K562 (cell line): ENCODE data around the gene NAP1L4.

Experiments
- ATF7 ChIP-seq: fragments of 450-650 bp; IDR thresholded peaks from 2 replicates; pipeline ENCODE4 v1.7.1; 2014; ENCODE audit warnings: mild to moderate bottlenecking, moderate library complexity
- CBX2 ChIP-seq: fragments of 200-600 bp; sonication (generic); IDR thresholded peaks from one replicate; pipeline ENCODE4 v1.6.1; 2012; ENCODE audit warnings: mild to moderate bottlenecking, low read length, inconsistent platforms; ENCODE audit not compliant: insufficient read depth, poor library complexity, severe bottlenecking
- NRF1 ChIP-seq, 2 experiments: fragments of 450-650 bp; IDR thresholded peaks in 1 of 2; conservative IDR thresholded peaks in 1 of 2; 2 replicates each; pipeline ENCODE4 v1.6.1; 2014; ENCODE audit warnings: mild to moderate bottlenecking in 2 of 2
- SAFB2 ChIP-seq: fragments of 200-400 bp; formaldehyde crosslinking; IDR thresholded peaks from 2 replicates; pipeline ENCODE4 v1.6.1; 2018; ENCODE audit warnings: borderline replicate concordance, low read length, low read depth, moderate library complexity; ENCODE audit not compliant: severe bottlenecking
- SMARCC2 ChIP-seq: fragments of 450-650 bp; IDR thresholded peaks from 2 replicates; pipeline ENCODE4 v1.6.1; 2017; ENCODE audit warnings: antibody characterized with exemption, moderate library complexity, mild to moderate bottlenecking, low read depth
- ZBTB7A ChIP-seq: IDR thresholded peaks from 2 replicates; pipeline ENCODE4 v1.6.1; 2011; ENCODE audit warnings: low read depth, mild to moderate bottlenecking, low read length, moderate library complexity, borderline replicate concordance; ENCODE audit not compliant: control insufficient read depth
- ZNF124 ChIP-seq: sonication (generic); formaldehyde crosslinking; IDR thresholded peaks from 2 replicates; pipeline ENCODE4 v1.8.1; 2022; ENCODE audit warnings: missing genetic modification reagents
- TF ChIP-seq, protein P1 (sequence below): sonication (generic); formaldehyde crosslinking; IDR thresholded peaks from 2 replicates; pipeline ENCODE4 v1.8.1; 2022; ENCODE audit warnings: missing genetic modification reagents
- TF ChIP-seq, protein P2 (sequence below), 3 experiments: IDR thresholded peaks in 2 of 3; conservative IDR thresholded peaks in 1 of 3; 2 replicates each; pipeline ENCODE4 v1.5.1; 2011 to 2012; ENCODE audit warnings: low read length in 3 of 3, mild to moderate bottlenecking in 3 of 3, control low read depth in 2 of 3, improper control_type of control experiment in 1 of 3, inconsistent platforms in 1 of 3, low read depth in 1 of 3, mixed read lengths in 1 of 3, moderate library complexity in 1 of 3; ENCODE audit not compliant: insufficient read depth in 2 of 3
- TF ChIP-seq, protein P3 (sequence below), 2 experiments: IDR thresholded peaks; 2 replicates each; pipeline ENCODE4 v1.6.1; 2011; ENCODE audit warnings: borderline replicate concordance in 1 of 2, control low read depth in 1 of 2, low read depth in 1 of 2, low read length in 1 of 2, mild to moderate bottlenecking in 1 of 2, mixed read lengths in 1 of 2, moderate library complexity in 1 of 2; ENCODE audit not compliant: insufficient read depth in 1 of 2, insufficient read length in 1 of 2, poor library complexity in 1 of 2, severe bottlenecking in 1 of 2; ENCODE audit errors: extremely low read depth in 1 of 2

DNA sequence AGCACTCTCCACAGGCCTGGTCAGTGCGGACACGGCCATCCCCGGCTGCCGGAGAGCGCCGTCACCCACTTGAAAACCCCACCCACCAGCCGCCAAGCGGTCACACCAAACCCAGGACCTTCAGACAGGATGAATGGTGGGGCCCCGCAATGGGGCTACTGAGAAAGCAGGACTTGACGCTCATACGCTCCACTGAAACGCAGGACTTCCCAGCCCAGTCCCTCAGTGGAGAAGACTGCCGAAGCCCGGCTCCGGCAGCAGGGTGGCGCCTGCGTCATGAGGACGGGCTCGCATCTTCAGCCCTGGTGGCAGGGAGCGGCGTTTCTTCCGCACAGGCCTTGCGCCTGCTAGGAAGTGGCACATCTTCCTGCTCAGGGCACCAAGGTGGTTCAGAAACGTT, 47.6 kb downstream of the NAP1L4 start:
- TF ChIP-seq ZNF124 (CRISPR knock-in tag), result no peak
- no peak for TF ChIP-seq ZBTB7A
- TF ChIP-seq, protein P1, sequence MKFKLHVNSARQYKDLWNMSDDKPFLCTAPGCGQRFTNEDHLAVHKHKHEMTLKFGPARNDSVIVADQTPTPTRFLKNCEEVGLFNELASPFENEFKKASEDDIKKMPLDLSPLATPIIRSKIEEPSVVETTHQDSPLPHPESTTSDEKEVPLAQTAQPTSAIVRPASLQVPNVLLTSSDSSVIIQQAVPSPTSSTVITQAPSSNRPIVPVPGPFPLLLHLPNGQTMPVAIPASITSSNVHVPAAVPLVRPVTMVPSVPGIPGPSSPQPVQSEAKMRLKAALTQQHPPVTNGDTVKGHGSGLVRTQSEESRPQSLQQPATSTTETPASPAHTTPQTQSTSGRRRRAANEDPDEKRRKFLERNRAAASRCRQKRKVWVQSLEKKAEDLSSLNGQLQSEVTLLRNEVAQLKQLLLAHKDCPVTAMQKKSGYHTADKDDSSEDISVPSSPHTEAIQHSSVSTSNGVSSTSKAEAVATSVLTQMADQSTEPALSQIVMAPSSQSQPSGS (CRISPR knock-in tag), result no peak
- TF ChIP-seq, protein P2, sequence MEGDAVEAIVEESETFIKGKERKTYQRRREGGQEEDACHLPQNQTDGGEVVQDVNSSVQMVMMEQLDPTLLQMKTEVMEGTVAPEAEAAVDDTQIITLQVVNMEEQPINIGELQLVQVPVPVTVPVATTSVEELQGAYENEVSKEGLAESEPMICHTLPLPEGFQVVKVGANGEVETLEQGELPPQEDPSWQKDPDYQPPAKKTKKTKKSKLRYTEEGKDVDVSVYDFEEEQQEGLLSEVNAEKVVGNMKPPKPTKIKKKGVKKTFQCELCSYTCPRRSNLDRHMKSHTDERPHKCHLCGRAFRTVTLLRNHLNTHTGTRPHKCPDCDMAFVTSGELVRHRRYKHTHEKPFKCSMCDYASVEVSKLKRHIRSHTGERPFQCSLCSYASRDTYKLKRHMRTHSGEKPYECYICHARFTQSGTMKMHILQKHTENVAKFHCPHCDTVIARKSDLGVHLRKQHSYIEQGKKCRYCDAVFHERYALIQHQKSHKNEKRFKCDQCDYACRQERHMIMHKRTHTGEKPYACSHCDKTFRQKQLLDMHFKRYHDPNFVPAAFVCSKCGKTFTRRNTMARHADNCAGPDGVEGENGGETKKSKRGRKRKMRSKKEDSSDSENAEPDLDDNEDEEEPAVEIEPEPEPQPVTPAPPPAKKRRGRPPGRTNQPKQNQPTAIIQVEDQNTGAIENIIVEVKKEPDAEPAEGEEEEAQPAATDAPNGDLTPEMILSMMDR (IDR thresholded peaks at IDR 0.05 in 2 of 3, conservative IDR thresholded peaks at IDR 0.05 in 1 of 3; ENCODE audit: insufficient read depth in 2 of 3, low read depth in 1 of 3, low read length in 3 of 3), result no peak; a peak in 1 of 6 replicates
- TF ChIP-seq, protein P3, sequence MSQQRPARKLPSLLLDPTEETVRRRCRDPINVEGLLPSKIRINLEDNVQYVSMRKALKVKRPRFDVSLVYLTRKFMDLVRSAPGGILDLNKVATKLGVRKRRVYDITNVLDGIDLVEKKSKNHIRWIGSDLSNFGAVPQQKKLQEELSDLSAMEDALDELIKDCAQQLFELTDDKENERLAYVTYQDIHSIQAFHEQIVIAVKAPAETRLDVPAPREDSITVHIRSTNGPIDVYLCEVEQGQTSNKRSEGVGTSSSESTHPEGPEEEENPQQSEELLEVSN (IDR thresholded peaks at IDR 0.05; ENCODE audit: borderline replicate concordance in 1 of 2, extremely low read depth in 1 of 2, insufficient read depth in 1 of 2, insufficient read length in 1 of 2, low read depth in 1 of 2, low read length in 1 of 2, poor library complexity in 1 of 2, severe bottlenecking in 1 of 2), result no peak
- TF ChIP-seq SAFB2, result no peak
- no peak for TF ChIP-seq CBX2
- no peak for TF ChIP-seq NRF1 (conservative IDR thresholded peaks at IDR 0.05 in 1 of 2, IDR thresholded peaks at IDR 0.05 in 1 of 2)
- no peak for TF ChIP-seq ATF7
- TF ChIP-seq SMARCC2, result no peak
